GM06990 (cell line): ENCODE measurements around the gene MX1.

Experiments used
- DNase-seq: peaks from one replicate; pipeline ENCODE4 v3.0.0-alpha.2; 2011; ENCODE audit not compliant: insufficient read length; ENCODE audit errors: extremely low read depth
- H3K27me3 ChIP-seq: replicated peaks from 2 replicates; pipeline ENCODE4 v1.6.0; 2011; ENCODE audit warnings: low read length; ENCODE audit not compliant: control insufficient read depth, insufficient read depth
- H3K36me3 ChIP-seq: 2 replicates; pipeline ENCODE4 v1.5.1; 2011; ENCODE audit warnings: low read length; ENCODE audit not compliant: control insufficient read depth, insufficient read depth
- H3K4me3 ChIP-seq: replicated peaks from 2 replicates; pipeline ENCODE4 v1.5.1; 2011; ENCODE audit warnings: low read depth, mild to moderate bottlenecking, control low read depth, low read length
- CTCF ChIP-seq: IDR thresholded peaks from 2 replicates; pipeline ENCODE4 v1.5.1; 2011; ENCODE audit warnings: low read length, control low read depth, mild to moderate bottlenecking, inconsistent platforms; ENCODE audit not compliant: insufficient read depth, poor library complexity, severe bottlenecking

Gene MX1

DNA sequence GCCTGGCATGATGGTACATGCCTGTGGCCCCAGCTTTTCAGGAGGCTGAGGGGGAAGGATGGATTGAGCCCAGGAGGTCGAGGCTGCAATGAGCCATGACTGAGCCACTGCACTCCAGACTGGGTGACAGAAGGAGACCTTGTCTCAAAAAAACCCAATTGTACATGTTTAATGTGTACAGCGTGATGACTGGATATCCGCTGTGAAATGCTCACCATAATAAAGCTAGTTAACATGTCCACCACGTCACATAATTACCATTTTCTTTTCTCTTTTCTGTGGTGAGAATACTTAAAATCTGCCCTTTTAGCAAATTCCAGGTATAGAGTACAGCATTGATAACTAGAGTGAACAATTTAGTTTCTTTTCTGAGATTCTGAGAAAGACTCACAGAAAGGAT lies 57.9 kb downstream of the MX1 start:
- H3K4me3 ChIP-seq: no peak overlapping the region
- H3K27me3 ChIP-seq: no peaks in the 10 kb centered on the region
- H3K36me3 ChIP-seq: no peaks in the 10 kb centered on the region
- DNase-seq: no peak
- TF ChIP-seq CTCF: no peak

GRCh38 chr21:41487082-41487481 lies 61.0 kb downstream of the MX1 start:
- no peak overlapping the region for H3K4me3 ChIP-seq
- no peak for DNase-seq

DNA sequence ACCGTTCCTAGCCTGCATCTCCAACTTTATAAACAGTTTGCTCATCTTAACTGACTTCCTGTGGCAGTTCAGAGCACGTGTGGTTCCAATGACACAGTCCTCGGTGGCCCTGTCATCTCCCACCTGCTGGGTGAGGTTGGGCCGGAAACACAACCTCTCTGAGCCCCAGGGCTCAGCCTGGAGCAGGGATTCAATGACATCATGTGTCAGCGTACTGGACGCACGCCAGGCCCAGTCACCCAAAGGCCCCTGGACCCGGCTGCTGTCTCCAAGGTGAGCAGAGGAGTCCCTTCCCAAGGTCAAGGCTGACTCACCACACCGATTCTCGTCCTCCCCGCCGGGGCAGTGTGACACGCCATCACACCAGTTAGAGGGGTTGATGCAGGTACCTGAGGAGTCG lies 62.0 kb downstream of the MX1 start:
- no peak for TF ChIP-seq CTCF
- H3K4me3 ChIP-seq: no peak overlapping the region
- no peaks in the 10 kb centered on the region for H3K36me3 ChIP-seq
- no peak for DNase-seq
- no peaks in the 10 kb centered on the region for H3K27me3 ChIP-seq

More at GRCh38 chr21:41487082-41487481, 61.0 kb downstream of the MX1 start:
- H3K27me3 ChIP-seq: no peaks in the 10 kb centered on the region
- no peaks in the 10 kb centered on the region for H3K36me3 ChIP-seq
- TF ChIP-seq CTCF: no peak

DNA sequence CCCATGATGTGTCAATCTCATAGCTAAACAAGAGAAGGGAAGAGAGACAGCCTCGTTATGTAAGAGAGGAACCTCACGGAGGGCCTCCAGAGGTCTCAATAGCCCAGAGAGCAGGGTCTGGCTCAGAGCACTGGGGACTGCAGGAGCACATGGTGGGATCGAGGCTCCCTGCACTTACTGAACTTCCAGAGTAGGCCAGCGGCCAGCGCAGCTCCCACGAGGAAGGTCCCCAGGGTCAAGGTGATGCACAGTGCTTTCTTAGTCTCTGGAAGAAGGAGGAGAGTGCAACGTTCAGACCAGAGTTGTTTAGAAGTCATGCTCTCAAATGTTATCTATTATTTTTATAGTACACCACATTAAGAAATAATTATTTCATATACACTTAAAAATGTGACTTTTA lies 63.3 kb downstream of the MX1 start:
- DNase-seq: no peak
- Histone ChIP-seq H3K27me3 (no peaks in the 10 kb centered on the region), H3K36me3 (no peaks in the 10 kb centered on the region), H3K4me3 (no peak overlapping the region)
- no peak for TF ChIP-seq CTCF

DNA sequence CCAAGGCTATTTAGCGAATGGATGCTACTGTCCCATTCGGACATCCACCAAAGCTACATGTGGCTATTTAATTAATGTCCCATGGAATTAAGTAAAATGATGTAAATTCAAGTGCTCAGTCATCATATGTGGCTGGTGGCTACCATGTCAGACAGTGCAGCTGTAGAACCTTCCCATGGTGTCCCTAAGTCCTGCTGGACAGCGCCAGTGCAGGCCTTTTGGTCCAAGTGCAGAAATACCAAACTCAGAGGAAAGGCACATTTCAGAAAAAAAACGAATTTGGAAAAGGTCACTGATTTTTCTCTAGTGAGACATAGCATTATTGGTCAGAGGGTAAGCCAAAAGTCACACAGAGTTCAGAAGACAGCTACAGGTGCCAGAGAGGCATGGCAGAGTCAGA lies 64.3 kb downstream of the MX1 start:
- Histone ChIP-seq H3K27me3 (no peaks in the 10 kb centered on the region), H3K4me3 (no peak overlapping the region), H3K36me3 (no peaks in the 10 kb centered on the region)
- no peak for DNase-seq
- no peak for TF ChIP-seq CTCF

DNA sequence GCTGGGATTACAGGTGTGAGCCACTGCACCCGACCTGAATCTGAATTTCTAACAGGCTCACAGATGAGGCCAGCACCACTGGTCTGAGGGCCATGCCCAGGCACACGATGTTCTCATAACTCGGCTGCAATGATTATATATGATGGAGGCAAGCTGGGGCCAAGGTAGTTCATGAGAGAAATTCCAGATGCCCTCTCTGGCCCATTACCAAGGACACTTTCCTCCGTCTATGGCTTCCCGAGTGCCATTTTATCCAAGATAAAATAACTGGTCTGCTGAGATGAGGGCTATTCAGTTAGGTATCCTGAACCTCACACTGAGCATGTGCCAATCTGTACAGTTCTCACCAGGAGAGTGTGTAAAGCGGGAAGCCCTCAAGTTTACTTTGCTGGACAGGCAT lies 65.4 kb downstream of the MX1 start:
- TF ChIP-seq CTCF: no peak
- Histone ChIP-seq H3K4me3 (no peak overlapping the region), H3K27me3 (no peaks in the 10 kb centered on the region), H3K36me3 (no peaks in the 10 kb centered on the region)
- DNase-seq: no peak
